ENCODE measurements around the gene SLC19A1. TPM values are rescaled to one million over a fixed set of nuclear protein-coding genes. Genes with fewer than 3 reads are reported as not detected.

SLC19A1 gene
- 14.2 to 24.7 TPM (median 21.7 TPM) in 5 replicates for total RNA-seq (2022; extraction: Qiagen RNA extraction)

DNA sequence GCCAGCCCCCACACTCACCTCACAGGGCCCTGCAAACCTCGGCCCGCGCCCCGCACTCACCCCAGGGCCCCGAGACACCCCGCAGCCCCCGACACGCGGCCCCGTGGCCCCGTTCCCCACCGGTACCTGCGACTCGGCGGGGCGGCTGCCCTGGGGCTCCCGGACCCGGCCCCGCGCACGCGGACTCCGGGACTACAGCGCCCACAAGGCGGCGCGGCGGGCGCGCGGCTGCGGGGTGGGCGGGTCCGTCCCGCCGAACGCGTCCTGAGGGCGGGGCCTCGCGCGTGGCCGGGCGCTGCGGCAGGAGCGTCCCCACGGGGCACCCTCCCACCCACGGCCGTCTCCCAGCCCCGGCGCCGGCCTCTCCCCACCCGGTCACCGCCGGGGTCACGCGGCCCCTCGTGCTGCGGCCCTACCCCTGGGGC is at the start of gene SLC19A1:
TSS of gene SLC19A1 (minus strand) at position 199 of the 425 bp plus-strand sequence. CDS start 4,481 bp downstream, outside the sequence.

Other genes starting within 250 kb of the SLC19A1 start
- 124 to 175 TPM (median 149 TPM) in 5 replicates for gene COL18A1, start 137.3 kb downstream of the SLC19A1 start, total RNA-seq (2022; extraction: Qiagen RNA extraction)
- 0.92 to 1.5 TPM (median 1.2 TPM) in 5 replicates for gene PCBP3, start 101.3 kb upstream of the SLC19A1 start, total RNA-seq (2022; extraction: Qiagen RNA extraction)

Data from A549 treated with CORT108297 at 1 μM for 4 hours (cell line).